Ishikawa (cell line): Measurements from ENCODE around the gene ZFP91.

Experiments used
- CEBPB ChIP-seq: IDR thresholded peaks from 2 replicates; pipeline ENCODE4 v1.6.1; 2012
- CREB1 ChIP-seq: IDR thresholded peaks from 2 replicates; pipeline ENCODE4 v1.6.1; 2012; ENCODE audit warnings: low read depth
- EGR1 ChIP-seq: IDR thresholded peaks from 2 replicates; pipeline ENCODE4 v1.6.1; 2012
- EP300 ChIP-seq: IDR thresholded peaks from 2 replicates; pipeline ENCODE4 v1.6.1; 2012; ENCODE audit warnings: borderline replicate concordance
- FOXM1 ChIP-seq: IDR thresholded peaks from 2 replicates; pipeline ENCODE4 v1.6.1; 2012; ENCODE audit warnings: low read depth, borderline replicate concordance
- NFIC ChIP-seq: IDR thresholded peaks from 2 replicates; pipeline ENCODE4 v1.6.1; 2012
- RAD21 ChIP-seq: IDR thresholded peaks from 2 replicates; pipeline ENCODE4 v1.6.1; 2012; ENCODE audit warnings: low read depth
- TAF1 ChIP-seq: IDR thresholded peaks from 2 replicates; pipeline ENCODE4 v1.6.1; 2012; ENCODE audit warnings: low read depth, mild to moderate bottlenecking
- TCF12 ChIP-seq: IDR thresholded peaks from 2 replicates; pipeline ENCODE4 v1.6.1; 2012; ENCODE audit warnings: low read depth
- TEAD4 ChIP-seq: IDR thresholded peaks from 2 replicates; pipeline ENCODE4 v1.6.1; 2012
- YY1 ChIP-seq: IDR thresholded peaks from 2 replicates; pipeline ENCODE4 v1.6.1; 2012; ENCODE audit warnings: low read depth
- ZBTB7A ChIP-seq: IDR thresholded peaks from 2 replicates; pipeline ENCODE4 v1.6.1; 2012; ENCODE audit warnings: low read depth
- TF ChIP-seq, protein P1 (sequence below): IDR thresholded peaks from 2 replicates; pipeline ENCODE4 v1.6.1; 2012; ENCODE audit warnings: low read depth, mild to moderate bottlenecking
- TF ChIP-seq, protein P2 (sequence below): IDR thresholded peaks from 2 replicates; pipeline ENCODE4 v1.6.1; 2012
- TF ChIP-seq, protein P3 (sequence below): IDR thresholded peaks from 2 replicates; pipeline ENCODE4 v1.6.1; 2012

The ZFP91 gene, protein sequence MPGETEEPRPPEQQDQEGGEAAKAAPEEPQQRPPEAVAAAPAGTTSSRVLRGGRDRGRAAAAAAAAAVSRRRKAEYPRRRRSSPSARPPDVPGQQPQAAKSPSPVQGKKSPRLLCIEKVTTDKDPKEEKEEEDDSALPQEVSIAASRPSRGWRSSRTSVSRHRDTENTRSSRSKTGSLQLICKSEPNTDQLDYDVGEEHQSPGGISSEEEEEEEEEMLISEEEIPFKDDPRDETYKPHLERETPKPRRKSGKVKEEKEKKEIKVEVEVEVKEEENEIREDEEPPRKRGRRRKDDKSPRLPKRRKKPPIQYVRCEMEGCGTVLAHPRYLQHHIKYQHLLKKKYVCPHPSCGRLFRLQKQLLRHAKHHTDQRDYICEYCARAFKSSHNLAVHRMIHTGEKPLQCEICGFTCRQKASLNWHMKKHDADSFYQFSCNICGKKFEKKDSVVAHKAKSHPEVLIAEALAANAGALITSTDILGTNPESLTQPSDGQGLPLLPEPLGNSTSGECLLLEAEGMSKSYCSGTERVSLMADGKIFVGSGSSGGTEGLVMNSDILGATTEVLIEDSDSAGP

DNA sequence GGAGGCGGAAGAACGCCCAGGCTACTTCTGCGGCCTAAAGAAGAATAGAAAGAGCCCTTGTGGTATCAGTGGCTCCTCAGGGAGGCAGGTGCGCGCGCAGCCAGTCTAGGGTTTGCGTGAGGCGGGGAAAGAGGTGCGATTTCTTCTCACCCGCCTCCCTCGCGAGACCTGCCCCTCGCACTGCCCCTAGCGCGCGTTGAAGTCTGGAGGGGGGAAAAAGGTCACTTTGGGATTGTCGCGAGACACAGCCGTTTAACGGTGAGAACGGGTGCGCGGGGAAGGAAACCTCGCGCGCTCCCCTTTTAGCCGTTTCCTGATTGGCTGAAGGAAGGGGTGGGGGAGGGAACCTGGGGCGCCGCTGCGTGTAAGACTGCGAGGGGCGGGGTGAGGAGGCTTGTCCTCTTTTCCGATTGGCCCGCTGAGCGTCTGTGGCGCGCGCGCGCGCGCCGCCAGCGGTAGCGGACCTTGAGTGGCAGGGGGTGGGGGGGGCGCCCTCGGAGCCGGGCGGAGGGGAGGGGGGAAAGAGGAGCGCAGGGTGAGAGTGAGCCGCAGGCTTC, at the start of gene ZFP91:
Gene ZFP91, plus strand, starts transcription at position 429 of the 557 bp plus-strand sequence. CDS start 219 bp downstream, outside the sequence.
- TF ChIP-seq, protein P1, sequence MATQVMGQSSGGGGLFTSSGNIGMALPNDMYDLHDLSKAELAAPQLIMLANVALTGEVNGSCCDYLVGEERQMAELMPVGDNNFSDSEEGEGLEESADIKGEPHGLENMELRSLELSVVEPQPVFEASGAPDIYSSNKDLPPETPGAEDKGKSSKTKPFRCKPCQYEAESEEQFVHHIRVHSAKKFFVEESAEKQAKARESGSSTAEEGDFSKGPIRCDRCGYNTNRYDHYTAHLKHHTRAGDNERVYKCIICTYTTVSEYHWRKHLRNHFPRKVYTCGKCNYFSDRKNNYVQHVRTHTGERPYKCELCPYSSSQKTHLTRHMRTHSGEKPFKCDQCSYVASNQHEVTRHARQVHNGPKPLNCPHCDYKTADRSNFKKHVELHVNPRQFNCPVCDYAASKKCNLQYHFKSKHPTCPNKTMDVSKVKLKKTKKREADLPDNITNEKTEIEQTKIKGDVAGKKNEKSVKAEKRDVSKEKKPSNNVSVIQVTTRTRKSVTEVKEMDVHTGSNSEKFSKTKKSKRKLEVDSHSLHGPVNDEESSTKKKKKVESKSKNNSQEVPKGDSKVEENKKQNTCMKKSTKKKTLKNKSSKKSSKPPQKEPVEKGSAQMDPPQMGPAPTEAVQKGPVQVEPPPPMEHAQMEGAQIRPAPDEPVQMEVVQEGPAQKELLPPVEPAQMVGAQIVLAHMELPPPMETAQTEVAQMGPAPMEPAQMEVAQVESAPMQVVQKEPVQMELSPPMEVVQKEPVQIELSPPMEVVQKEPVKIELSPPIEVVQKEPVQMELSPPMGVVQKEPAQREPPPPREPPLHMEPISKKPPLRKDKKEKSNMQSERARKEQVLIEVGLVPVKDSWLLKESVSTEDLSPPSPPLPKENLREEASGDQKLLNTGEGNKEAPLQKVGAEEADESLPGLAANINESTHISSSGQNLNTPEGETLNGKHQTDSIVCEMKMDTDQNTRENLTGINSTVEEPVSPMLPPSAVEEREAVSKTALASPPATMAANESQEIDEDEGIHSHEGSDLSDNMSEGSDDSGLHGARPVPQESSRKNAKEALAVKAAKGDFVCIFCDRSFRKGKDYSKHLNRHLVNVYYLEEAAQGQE: no peak
- no peak for TF ChIP-seq EP300
- TF ChIP-seq, protein P2, sequence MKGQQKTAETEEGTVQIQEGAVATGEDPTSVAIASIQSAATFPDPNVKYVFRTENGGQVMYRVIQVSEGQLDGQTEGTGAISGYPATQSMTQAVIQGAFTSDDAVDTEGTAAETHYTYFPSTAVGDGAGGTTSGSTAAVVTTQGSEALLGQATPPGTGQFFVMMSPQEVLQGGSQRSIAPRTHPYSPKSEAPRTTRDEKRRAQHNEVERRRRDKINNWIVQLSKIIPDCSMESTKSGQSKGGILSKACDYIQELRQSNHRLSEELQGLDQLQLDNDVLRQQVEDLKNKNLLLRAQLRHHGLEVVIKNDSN: no peak
- no peak for TF ChIP-seq NFIC
- TF ChIP-seq, protein P3, sequence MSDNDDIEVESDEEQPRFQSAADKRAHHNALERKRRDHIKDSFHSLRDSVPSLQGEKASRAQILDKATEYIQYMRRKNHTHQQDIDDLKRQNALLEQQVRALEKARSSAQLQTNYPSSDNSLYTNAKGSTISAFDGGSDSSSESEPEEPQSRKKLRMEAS: no peak
- TF ChIP-seq TEAD4: no peak
- no peak for TF ChIP-seq RAD21
- TF ChIP-seq CEBPB: no peak
- TF ChIP-seq ZBTB7A: no peak
- no peak for TF ChIP-seq CREB1
- TF ChIP-seq FOXM1: no peak
- TF ChIP-seq YY1: no peak
- TF ChIP-seq EGR1: no peak
- TF ChIP-seq TCF12: no peak

DNA sequence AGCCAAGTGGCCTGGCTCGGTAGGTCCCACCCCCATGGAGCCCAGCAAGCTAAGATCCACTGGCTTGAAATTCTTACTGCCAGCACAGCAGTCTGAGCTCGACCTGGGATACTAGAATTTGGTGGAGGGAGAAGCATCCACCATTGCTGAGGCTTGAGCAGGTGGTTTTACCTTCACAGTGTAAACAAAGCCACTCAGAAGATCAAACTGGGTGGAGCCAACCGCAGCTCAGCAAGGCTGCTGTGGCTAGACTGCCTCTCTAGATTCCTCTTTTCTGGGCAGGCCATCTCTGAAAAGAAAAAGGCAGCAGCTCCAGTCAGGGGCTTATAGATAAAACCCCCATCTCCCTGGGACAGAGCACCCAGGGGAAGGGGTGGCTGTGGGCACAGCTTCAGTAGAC, 48.6 kb upstream of the ZFP91 start:
- TF ChIP-seq ZBTB7A (no peak), TAF1 (no peak), EP300 (no peak), CREB1 (no peak), NFIC (no peak), RAD21 (no peak)

DNA sequence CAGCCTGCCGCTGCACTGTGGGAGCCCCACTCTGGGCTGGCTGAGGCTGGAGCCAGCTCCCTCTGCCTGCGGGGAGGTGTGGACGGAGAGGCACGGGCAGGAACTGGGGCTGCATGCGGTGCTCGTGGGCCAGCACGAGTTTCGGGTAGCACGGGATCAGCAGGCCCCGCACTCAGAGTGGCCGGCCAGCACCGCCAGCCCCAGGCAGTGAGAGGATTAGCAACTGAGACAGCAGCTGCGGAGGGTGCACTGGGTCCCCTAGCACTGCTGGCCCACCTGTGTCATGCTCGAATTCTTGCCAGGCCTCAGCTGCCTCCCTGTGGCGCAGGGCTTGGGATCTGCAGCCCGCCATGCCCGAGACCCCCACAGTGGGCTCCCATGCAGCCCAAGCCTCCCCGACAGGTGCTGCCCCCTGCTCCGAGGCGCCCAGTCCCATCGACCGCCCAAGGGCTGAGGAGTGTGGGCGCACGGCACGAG, 47.0 kb upstream of the ZFP91 start:
- TF ChIP-seq RAD21: no peak
- no peak for TF ChIP-seq YY1
- TF ChIP-seq TCF12: no peak
- TF ChIP-seq CREB1: no peak
- TF ChIP-seq, protein P2: no peak
- TF ChIP-seq NFIC: no peak
- no peak for TF ChIP-seq CEBPB
- TF ChIP-seq EGR1: no peak
- TF ChIP-seq, protein P3: no peak
- no peak for TF ChIP-seq ZBTB7A
- TF ChIP-seq FOXM1: no peak
- no peak for TF ChIP-seq TEAD4
- TF ChIP-seq TAF1: no peak
- TF ChIP-seq EP300: no peak
- TF ChIP-seq, protein P1: no peak

DNA sequence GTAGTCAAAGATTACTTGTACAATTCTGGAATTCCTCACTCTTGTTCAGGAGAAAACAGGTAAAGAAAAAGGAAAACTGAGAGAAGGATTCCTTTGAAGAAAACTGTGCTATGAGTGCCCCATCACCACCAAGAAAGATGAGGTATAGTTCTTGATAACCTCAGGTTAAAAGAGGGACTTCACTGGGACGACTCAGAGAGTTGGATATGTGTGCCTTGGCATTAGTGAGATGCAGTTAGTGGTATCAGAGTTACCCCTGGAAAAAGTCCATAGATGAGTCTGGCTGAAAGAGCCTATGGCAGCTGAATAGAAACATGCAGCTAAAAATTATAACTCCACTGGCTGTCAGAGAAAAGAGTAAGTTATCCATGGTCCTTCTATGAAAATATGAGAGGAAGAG, 32.0 kb upstream of the ZFP91 start:
- no peak for TF ChIP-seq RAD21
- TF ChIP-seq, protein P3: no peak
- TF ChIP-seq, protein P1: no peak
- TF ChIP-seq TEAD4: no peak
- no peak for TF ChIP-seq ZBTB7A
- no peak for TF ChIP-seq FOXM1
- TF ChIP-seq, protein P2: no peak
- no peak for TF ChIP-seq CEBPB
- TF ChIP-seq TCF12: no peak
- no peak for TF ChIP-seq NFIC
- TF ChIP-seq CREB1: no peak
- TF ChIP-seq YY1: no peak
- TF ChIP-seq EGR1: no peak
- TF ChIP-seq EP300: no peak
- TF ChIP-seq TAF1: no peak
